ENCODE data around the gene PSMF1.

The PSMF1 gene

DNA sequence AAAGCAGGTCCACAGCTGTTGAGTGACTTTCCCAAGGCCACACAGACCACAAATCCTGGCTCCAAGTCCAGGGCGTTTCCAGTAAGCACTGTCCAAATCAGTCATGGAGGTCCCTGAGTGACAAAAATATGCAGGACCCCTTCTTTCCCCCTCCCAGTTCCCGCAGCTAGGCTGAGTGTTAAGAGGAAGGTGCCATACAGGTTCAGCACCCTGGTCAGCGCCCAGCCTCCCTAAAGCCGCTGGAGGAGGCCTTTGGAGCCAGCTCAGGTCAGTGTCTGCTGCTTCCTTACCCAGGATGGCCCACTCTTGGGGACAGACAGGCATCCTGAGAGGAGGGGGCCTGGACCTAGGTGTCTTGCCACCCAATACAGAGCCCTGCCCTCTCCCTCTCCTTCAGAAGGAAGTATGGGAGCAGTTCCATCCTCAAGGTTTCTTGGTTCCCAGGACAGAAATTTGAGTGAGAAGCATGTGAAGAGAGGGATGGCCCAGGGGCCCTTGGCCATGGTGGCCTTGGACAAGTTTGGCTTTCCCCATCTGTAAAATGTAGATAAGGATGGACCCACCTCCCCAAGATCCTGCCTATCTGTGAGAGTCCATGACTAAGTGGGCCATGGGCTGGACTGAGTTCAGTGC is 53.2 kb downstream of the PSMF1 start:
- Histone ChIP-seq H3K36me3 (ENCODE audit: control insufficient read depth, insufficient read depth, low read length) (peaks cover under 1% of the 10 kb centered on the region), H3K9ac (ENCODE audit: low read length) (no peak overlapping the region), H3K9me3 (ENCODE audit: control insufficient read depth, low read length) (no peaks in the 10 kb centered on the region), H3K4me1 (ENCODE audit: control insufficient read depth, insufficient read depth, low read length) (no peaks in the 10 kb centered on the region), H3K27me3 (ENCODE audit: control insufficient read depth, insufficient read depth, low read length) (no peaks in the 10 kb centered on the region), H3K4me3 (ENCODE audit: low read length) (no peak overlapping the region)

DNA sequence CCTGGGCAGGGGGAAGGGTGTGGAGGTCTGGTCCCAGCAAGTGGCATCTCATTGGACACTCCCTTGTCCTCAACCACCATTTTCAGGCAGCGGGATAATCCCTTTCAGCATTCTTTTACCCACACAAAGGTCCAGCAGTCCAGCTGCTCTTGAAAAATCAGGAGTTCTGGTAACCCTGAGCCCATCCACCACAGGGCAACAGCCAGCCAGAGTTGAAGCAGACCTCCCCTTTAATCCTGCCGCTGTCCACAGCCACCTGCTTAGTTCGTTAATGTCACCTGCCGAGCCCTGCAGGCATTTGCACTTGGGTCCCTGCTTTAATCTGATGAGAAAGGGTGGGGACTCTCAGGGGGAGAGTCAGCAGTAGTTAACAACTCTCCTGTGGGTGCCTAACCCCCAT is 55.3 kb downstream of the PSMF1 start:
- Histone ChIP-seq H3K9ac (ENCODE audit: low read length) (no peak overlapping the region), H3K36me3 (ENCODE audit: control insufficient read depth, insufficient read depth, low read length) (no peaks in the 10 kb centered on the region)

DNA sequence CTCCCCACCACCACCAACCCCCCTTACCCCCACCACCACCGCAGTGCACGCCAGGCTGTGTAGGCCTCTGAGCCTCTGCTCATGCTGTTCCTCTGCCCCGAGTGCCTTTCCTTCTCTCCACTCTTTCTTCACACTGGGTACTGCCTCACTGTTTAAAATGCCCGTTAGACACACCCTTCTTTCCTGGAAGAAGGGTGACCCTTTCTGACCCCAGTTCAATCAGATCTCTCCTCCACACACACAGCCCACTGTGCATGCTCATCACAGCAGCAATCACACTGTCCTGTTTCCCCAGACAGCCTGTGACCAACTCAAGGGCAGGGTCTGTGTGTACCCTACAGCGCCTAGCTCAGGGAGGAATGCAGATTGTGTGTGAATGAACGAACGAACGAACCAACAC is 56.4 kb downstream of the PSMF1 start:
- Histone ChIP-seq H3K36me3 (ENCODE audit: control insufficient read depth, insufficient read depth, low read length) (no peaks in the 10 kb centered on the region), H3K27me3 (ENCODE audit: control insufficient read depth, insufficient read depth, low read length) (no peaks in the 10 kb centered on the region), H3K4me1 (ENCODE audit: control insufficient read depth, insufficient read depth, low read length) (no peaks in the 10 kb centered on the region), H3K9me3 (ENCODE audit: control insufficient read depth, low read length) (no peaks in the 10 kb centered on the region), H3K9ac (ENCODE audit: low read length) (no peak overlapping the region), H3K4me3 (ENCODE audit: low read length) (no peak overlapping the region)

More for the DNA sequence above, 55.3 kb downstream of the PSMF1 start:
- no peaks in the 10 kb centered on the region for H3K27me3 ChIP-seq (ENCODE audit: control insufficient read depth, insufficient read depth, low read length)
- no peaks in the 10 kb centered on the region for H3K9me3 ChIP-seq (ENCODE audit: control insufficient read depth, low read length)
- H3K4me1 ChIP-seq (ENCODE audit: control insufficient read depth, insufficient read depth, low read length), result no peaks in the 10 kb centered on the region
- H3K4me3 ChIP-seq (ENCODE audit: low read length), result no peak overlapping the region

DNA sequence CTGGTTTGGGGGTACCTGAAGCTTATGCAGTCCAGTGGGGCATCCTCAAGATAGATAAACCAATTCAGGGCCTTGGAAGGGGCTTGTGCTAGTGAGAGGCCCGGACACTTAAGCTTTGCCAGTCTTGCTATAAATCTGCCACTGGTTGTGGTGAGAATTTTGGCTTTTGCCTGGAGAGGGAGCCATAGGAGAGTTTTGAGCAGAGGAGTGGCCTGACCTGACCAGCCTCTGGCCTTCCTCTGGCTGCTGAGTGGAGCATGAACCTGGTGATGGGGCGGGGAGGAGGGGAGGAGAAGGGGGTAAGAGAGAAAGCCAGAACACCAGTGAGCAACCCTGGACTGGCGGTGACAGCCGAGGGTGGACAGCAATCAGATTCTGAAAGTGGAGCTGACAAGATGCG is 59.3 kb downstream of the PSMF1 start:
- peaks cover 6% of the 10 kb centered on the region for H3K36me3 ChIP-seq (ENCODE audit: control insufficient read depth, insufficient read depth, low read length)
- H3K9ac ChIP-seq (ENCODE audit: low read length), result no peak overlapping the region
- no peaks in the 10 kb centered on the region for H3K4me1 ChIP-seq (ENCODE audit: control insufficient read depth, insufficient read depth, low read length)
- H3K4me3 ChIP-seq (ENCODE audit: low read length), result no peak overlapping the region
- no peaks in the 10 kb centered on the region for H3K27me3 ChIP-seq (ENCODE audit: control insufficient read depth, insufficient read depth, low read length)
- H3K9me3 ChIP-seq (ENCODE audit: control insufficient read depth, low read length), result no peaks in the 10 kb centered on the region

DNA sequence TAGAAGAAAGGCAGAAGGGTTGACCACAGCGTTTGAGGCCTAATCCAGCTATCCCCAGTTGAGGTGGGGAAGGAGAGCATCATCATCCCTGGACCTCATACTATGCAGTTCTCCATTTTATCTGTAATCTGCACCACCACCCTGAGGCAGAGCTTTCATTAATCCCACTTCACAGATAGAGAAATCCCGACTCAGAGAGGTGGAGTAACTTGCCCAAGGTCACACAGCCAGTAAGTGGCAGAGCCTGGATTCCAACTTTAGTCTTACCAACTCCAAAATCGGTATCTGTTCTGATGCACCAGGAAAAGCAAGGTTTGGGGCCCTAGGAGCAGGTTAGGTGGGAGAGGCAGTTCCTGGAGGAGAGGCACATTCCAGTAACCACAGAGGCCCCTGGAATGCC is 59.7 kb downstream of the PSMF1 start:
- Histone ChIP-seq H3K4me1 (ENCODE audit: control insufficient read depth, insufficient read depth, low read length) (no peaks in the 10 kb centered on the region), H3K9ac (ENCODE audit: low read length) (no peak overlapping the region), H3K9me3 (ENCODE audit: control insufficient read depth, low read length) (no peaks in the 10 kb centered on the region), H3K36me3 (ENCODE audit: control insufficient read depth, insufficient read depth, low read length) (peaks cover 6% of the 10 kb centered on the region), H3K4me3 (ENCODE audit: low read length) (no peak overlapping the region), H3K27me3 (ENCODE audit: control insufficient read depth, insufficient read depth, low read length) (peaks cover 2% of the 10 kb centered on the region)

DNA sequence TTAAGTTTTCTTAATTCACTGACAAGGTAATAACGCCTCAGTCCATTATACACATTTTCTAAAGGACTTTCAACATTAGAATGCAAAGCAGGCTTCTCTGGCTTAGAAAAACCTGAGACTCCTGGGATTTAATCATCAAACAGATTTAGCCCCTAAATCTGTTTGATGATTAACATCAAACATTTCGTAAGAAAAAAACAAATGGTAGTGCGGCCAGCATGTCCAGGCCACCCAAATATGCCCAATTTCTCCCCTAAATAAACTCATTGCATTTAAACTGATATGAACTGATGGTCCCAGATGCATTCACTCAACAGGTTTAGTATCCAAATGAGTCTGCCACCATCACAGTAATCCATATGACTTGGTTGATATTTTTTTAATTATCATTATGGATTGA is 60.2 kb downstream of the PSMF1 start:
- Histone ChIP-seq H3K9ac (ENCODE audit: low read length) (no peak overlapping the region), H3K4me3 (ENCODE audit: low read length) (no peak overlapping the region), H3K27me3 (ENCODE audit: control insufficient read depth, insufficient read depth, low read length) (peaks cover 8% of the 10 kb centered on the region), H3K4me1 (ENCODE audit: control insufficient read depth, insufficient read depth, low read length) (no peaks in the 10 kb centered on the region), H3K36me3 (ENCODE audit: control insufficient read depth, insufficient read depth, low read length) (peaks cover 6% of the 10 kb centered on the region), H3K9me3 (ENCODE audit: control insufficient read depth, low read length) (no peaks in the 10 kb centered on the region)

DNA sequence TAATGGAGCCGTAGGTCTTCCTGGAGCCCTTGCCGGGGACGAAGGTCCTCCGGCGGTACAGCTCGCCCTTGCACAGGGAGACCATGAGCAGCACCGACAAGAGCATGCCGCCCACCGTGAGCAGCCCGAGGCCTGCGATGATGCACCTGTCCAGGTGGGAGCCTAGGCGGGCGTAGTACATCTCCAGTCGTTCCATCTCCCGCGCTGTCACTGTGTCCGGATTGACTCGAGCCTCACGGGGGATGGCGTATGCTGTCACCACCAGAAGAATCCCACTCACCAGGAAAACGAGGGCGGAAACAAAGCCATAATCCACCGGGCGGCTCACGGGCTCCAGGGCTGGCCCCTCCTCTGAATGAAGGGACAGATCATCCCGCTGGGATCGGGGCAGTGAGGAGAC is 62.5 kb downstream of the PSMF1 start:
- H3K4me3 ChIP-seq (ENCODE audit: low read length), result no peak overlapping the region
- H3K4me1 ChIP-seq (ENCODE audit: control insufficient read depth, insufficient read depth, low read length), result peaks cover 3% of the 10 kb centered on the region
- H3K9me3 ChIP-seq (ENCODE audit: control insufficient read depth, low read length), result no peaks in the 10 kb centered on the region
- no peak overlapping the region for H3K9ac ChIP-seq (ENCODE audit: low read length)
- H3K27me3 ChIP-seq (ENCODE audit: control insufficient read depth, insufficient read depth, low read length), result peaks cover 24% of the 10 kb centered on the region
- H3K36me3 ChIP-seq (ENCODE audit: control insufficient read depth, insufficient read depth, low read length), result peaks cover 6% of the 10 kb centered on the region

DNA sequence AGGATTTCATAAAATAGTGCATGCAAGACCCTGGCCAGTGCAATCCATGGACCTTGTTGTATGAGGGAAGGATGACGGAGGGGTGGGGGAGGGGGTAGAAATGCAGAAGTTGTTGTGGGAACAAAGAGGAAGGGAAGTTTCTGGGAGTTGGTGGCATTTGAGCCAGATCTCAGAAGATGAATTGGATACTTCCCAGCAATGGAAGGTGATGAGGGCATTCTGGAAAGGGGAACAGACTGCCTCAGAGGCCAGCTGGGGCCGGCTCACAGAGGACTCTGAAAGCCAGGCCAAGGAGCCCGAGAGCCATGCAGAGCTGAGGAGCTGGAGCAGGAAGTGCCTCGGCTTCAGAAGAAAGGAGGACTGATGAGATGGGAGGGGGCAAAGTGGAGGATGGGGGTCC is 63.7 kb downstream of the PSMF1 start:
- H3K4me1 ChIP-seq (ENCODE audit: control insufficient read depth, insufficient read depth, low read length), result peaks cover 14% of the 10 kb centered on the region
- H3K36me3 ChIP-seq (ENCODE audit: control insufficient read depth, insufficient read depth, low read length), result peaks cover 6% of the 10 kb centered on the region
- H3K9me3 ChIP-seq (ENCODE audit: control insufficient read depth, low read length), result no peaks in the 10 kb centered on the region
- no peak overlapping the region for H3K4me3 ChIP-seq (ENCODE audit: low read length)
- H3K27me3 ChIP-seq (ENCODE audit: control insufficient read depth, insufficient read depth, low read length), result peaks cover 27% of the 10 kb centered on the region
- no peak overlapping the region for H3K9ac ChIP-seq (ENCODE audit: low read length)

DNA sequence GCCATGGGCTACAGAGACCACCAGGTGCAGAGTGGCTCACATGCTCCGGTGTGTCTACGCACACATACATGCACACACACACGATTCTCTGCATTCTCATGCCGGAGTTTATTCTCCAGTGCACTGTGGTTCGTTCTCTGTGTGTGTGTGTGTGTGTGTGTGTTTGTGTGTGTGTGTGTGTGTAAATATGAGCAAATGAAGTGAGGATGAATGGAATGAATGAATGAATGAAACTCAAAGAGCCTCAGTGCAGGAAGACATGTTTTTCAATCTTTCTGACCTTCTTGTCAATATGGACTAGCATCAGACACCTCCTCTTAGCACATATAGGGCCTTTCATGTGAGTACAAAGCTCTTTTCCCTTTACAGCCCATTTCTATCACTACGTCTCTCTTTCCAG is 64.8 kb downstream of the PSMF1 start:
- H3K36me3 ChIP-seq (ENCODE audit: control insufficient read depth, insufficient read depth, low read length), result peaks cover 6% of the 10 kb centered on the region
- H3K9ac ChIP-seq (ENCODE audit: low read length), result no peak overlapping the region
- H3K9me3 ChIP-seq (ENCODE audit: control insufficient read depth, low read length), result no peaks in the 10 kb centered on the region
- peaks cover 23% of the 10 kb centered on the region for H3K4me1 ChIP-seq (ENCODE audit: control insufficient read depth, insufficient read depth, low read length)
- H3K27me3 ChIP-seq (ENCODE audit: control insufficient read depth, insufficient read depth, low read length), result peaks cover 27% of the 10 kb centered on the region
- no peak overlapping the region for H3K4me3 ChIP-seq (ENCODE audit: low read length)

DNA sequence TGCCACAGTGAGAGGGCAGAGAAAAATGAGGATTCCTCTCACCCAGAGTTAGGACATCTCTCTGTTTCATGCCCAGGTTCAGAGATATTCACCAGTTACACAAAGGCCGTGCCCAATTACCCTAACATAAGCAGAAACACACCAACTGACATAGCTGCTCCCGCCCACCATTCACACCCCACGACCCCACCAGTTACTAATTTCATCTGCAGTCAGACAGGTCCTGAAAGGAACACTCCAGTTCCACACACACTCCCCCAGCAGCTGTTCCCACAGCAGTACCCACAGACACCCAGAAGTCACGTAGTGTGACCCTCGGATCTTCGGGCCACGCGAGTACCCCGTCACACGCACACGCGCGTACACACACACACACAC is 65.8 kb downstream of the PSMF1 start:
- Histone ChIP-seq H3K36me3 (ENCODE audit: control insufficient read depth, insufficient read depth, low read length) (peaks cover 6% of the 10 kb centered on the region), H3K9ac (ENCODE audit: low read length) (peak overlapping the region; percentile 20), H3K9me3 (ENCODE audit: control insufficient read depth, low read length) (no peaks in the 10 kb centered on the region), H3K27me3 (ENCODE audit: control insufficient read depth, insufficient read depth, low read length) (peaks cover 27% of the 10 kb centered on the region), H3K4me1 (ENCODE audit: control insufficient read depth, insufficient read depth, low read length) (peaks cover 28% of the 10 kb centered on the region), H3K4me3 (ENCODE audit: low read length) (no peak overlapping the region)

DNA sequence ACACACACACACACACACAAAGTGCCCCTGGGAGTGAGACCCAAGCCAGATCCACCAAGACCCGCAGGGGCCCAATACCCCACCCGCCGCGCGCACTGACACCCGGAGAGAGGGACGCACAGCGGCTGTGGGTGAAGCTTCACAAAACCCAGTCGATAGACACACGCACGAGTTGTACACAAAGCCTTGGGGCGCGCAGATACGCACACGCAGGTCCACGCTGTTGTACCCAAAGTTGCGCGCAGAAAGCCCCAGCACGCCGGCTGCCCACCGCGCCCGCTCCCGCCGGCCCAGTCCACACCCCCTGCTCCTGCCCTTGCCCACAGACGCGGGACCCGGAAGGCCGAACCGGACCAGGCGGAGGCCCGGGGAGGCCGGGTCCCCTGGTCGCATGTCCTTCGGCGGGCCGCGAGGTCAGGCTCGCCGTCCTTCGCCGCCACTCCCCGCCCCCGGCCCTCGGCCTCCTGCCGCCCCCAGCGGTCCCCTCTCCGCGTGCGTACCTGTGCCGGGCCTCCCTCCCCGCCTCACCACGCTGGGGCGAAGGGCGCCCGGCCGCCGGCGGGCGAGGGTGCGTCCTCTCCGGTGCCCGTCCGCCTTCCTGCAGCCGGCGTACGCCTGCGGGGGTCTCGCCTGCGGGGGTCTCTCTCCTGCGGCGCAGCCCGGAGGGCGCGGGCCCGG is 66.4 kb downstream of the PSMF1 start, which contains the start of gene TMEM74B:
TSS of gene TMEM74B (minus strand) at position 344 of the 678 bp plus-strand sequence. CDS start 1,180 bp downstream, outside the sequence.
- peaks cover 6% of the 10 kb centered on the region for H3K36me3 ChIP-seq (ENCODE audit: control insufficient read depth, insufficient read depth, low read length)
- H3K4me1 ChIP-seq (ENCODE audit: control insufficient read depth, insufficient read depth, low read length), result peaks cover 28% of the 10 kb centered on the region
- peak within 1 kb of the TSS; percentile 20 for H3K9ac ChIP-seq (ENCODE audit: low read length)
- H3K4me3 ChIP-seq (ENCODE audit: low read length), result no peak within 1 kb of the TSS
- H3K9me3 ChIP-seq (ENCODE audit: control insufficient read depth, low read length), result no peaks in the 10 kb centered on the region
- peaks cover 27% of the 10 kb centered on the region for H3K27me3 ChIP-seq (ENCODE audit: control insufficient read depth, insufficient read depth, low read length)

DNA sequence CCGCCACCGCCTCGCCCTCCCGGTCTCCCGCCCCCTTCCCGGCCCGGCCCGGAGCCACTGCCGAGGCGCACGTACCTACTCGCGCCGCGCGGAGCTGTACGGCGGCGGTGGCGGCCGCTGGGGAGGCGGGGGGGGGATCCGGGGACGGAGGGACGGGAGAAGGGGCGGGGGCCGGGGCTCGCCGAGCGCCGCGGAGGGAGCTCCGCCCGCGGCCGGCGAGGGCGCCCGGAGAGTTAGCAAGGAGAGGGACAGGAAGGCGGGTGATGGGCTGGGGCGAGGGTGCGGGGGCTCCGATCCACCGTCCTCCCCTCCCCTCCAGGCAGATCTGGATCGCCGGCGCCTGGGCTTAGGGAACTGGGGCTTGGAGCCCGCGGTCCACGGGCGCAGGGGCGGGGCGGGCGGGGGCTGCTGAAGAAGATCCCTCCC is 66.9 kb downstream of the PSMF1 start:
- H3K27me3 ChIP-seq (ENCODE audit: control insufficient read depth, insufficient read depth, low read length), result peaks cover 27% of the 10 kb centered on the region
- peaks cover 6% of the 10 kb centered on the region for H3K36me3 ChIP-seq (ENCODE audit: control insufficient read depth, insufficient read depth, low read length)
- peaks cover 28% of the 10 kb centered on the region for H3K4me1 ChIP-seq (ENCODE audit: control insufficient read depth, insufficient read depth, low read length)
- no peak overlapping the region for H3K9ac ChIP-seq (ENCODE audit: low read length)
- H3K4me3 ChIP-seq (ENCODE audit: low read length), result no peak overlapping the region
- no peaks in the 10 kb centered on the region for H3K9me3 ChIP-seq (ENCODE audit: control insufficient read depth, low read length)

Data from mucosa of stomach (tissue), 1 donor.